SH-SY5Y (cell line): Measurements from ENCODE around the gene PSTPIP1.

ENCODE experiments used
- GATA2 ChIP-seq: IDR thresholded peaks from 2 replicates; pipeline ENCODE4 v1.6.1; 2011; ENCODE audit warnings: mild to moderate bottlenecking, low read depth, low read length
- GATA3 ChIP-seq: IDR thresholded peaks from 2 replicates; pipeline ENCODE4 v1.6.1; 2011; ENCODE audit warnings: low read depth, mild to moderate bottlenecking, low read length, moderate library complexity

DNA sequence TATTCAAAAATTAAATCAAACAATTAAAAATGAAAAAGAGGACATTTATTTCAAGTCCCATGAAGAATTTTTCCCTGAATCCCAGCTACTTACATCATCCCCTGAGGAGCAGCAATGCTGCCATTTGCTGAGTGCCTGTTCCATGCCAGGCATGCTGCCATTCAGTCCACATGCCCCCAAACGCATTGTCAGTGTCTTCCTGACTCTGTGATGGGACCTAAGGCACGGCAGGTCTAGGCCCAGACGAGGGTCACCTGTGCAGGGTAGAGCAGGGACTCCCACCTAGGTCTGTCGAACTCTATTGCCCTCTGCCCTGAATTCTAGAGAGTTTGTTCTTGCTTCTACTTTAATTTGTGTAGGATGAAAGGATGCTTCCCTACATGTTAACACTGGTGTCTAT, 7.0 kb downstream of the PSTPIP1 start:
- TF ChIP-seq GATA2 (no peak), GATA3 (no peak)
